ENCODE data around the gene SLC25A43. TPM values are rescaled to one million over a fixed set of nuclear protein-coding genes. Genes with fewer than 3 reads are reported as not detected.
"Not testable (repeated sequence)": the region's sequence is repeated elsewhere in the genome, so short reads cannot be mapped to it uniquely, and the experiment has no call there.

Gene SLC25A43
- polyA plus RNA-seq, 1 donor = 13.2 TPM

DNA sequence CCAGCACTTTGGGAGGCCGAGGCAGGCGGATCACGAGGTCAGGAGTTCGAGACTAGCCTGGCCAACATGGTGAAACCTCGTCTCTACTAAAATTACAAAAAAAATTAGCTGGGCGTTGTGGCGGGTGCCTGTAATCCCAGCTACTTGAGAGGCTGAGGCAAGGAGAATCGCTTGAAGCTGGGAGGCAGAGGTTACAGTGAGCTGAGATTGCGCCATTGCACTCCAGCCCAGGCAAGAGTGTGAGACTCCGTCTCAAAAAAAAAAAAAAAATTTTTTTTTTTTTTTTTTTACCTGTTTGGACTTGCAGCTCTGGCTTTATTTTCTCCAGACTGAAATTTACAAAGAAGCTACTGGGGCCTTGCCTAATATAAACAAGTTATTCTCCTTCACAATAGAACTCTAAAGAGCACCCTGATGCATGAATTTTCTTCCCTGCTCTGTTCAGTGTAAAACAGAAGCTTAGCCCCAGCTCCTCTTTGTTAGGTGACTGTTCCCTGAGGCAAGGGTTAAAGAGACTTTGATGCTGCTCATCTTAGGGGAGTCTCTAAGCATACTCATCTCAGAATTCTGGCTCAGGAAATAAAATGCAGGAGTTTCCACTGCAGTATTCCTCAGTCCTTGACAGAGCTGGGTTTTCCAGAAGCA lies 94.8 kb downstream of the SLC25A43 start:
- Histone ChIP-seq H3K4me1 (ENCODE audit: control insufficient read depth, insufficient read depth, low read length) (peaks cover 22% of the 10 kb centered on the region), H3K27ac (ENCODE audit: low read length) (peak overlapping the region; percentile 88)
- WGBS (ENCODE audit: insufficient coverage, low lambda C conversion rate) = no CpG with 5 or more reads among the region's 10 CpGs
- H3K36me3 ChIP-seq (ENCODE audit: control insufficient read depth, insufficient read depth, low read length); H3K4me3 ChIP-seq (ENCODE audit: low read length); DNase-seq; H3K27me3 ChIP-seq (ENCODE audit: control insufficient read depth, insufficient read depth, low read length); H3K9me3 ChIP-seq (ENCODE audit: control insufficient read depth, low read depth, low read length): not testable (repeated sequence)

GRCh38 chrX:119495734-119496726 lies 96.9 kb downstream of the SLC25A43 start:
- Histone ChIP-seq H3K9me3 (ENCODE audit: control insufficient read depth, low read depth, low read length) (no peaks in the 10 kb centered on the region), H3K4me3 (ENCODE audit: low read length) (no peak overlapping the region), H3K27ac (ENCODE audit: low read length) (peak overlapping the region; percentile 88), H3K36me3 (ENCODE audit: control insufficient read depth, insufficient read depth, low read length) (no peaks in the 10 kb centered on the region), H3K4me1 (ENCODE audit: control insufficient read depth, insufficient read depth, low read length) (peaks cover 31% of the 10 kb centered on the region), H3K27me3 (ENCODE audit: control insufficient read depth, insufficient read depth, low read length) (no peaks in the 10 kb centered on the region)
- WGBS (ENCODE audit: insufficient coverage, low lambda C conversion rate) = no CpG with 5 or more reads among the region's 10 CpGs
- DNase-seq = peak; percentile 62 to 78

DNA sequence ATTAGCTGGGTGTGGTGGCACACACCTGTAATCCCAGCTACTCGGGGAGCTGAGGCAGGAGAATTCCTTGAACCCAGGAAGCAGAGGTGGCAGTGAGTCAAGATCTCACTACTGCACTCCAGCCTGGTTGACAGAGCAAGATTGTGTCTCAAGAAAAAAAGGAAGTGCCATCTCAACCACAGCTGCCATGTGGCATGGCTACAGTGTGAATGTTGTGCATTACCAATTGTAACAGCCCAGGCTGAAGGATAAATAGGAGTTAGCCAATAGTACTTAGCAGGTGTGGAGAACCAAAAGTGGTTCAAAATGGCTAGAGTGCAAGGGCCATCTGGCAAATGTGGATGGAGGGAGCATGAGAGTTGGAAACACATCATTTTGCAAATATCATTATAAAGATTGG lies 98.0 kb downstream of the SLC25A43 start:
- peaks cover 36% of the 10 kb centered on the region for H3K4me1 ChIP-seq (ENCODE audit: control insufficient read depth, insufficient read depth, low read length)
- no peak overlapping the region for H3K4me3 ChIP-seq (ENCODE audit: low read length)
- peak overlapping the region; percentile 88 for H3K27ac ChIP-seq (ENCODE audit: low read length)
- no peaks in the 10 kb centered on the region for H3K27me3 ChIP-seq (ENCODE audit: control insufficient read depth, insufficient read depth, low read length)
- no peaks in the 10 kb centered on the region for H3K9me3 ChIP-seq (ENCODE audit: control insufficient read depth, low read depth, low read length)
- no peak for DNase-seq
- H3K36me3 ChIP-seq (ENCODE audit: control insufficient read depth, insufficient read depth, low read length) = no peaks in the 10 kb centered on the region
- no CpG with 5 or more reads among the region's 1 CpG for WGBS (ENCODE audit: insufficient coverage, low lambda C conversion rate)

GRCh38 chrX:119500061-119500800 lies 101.1 kb downstream of the SLC25A43 start:
- Histone ChIP-seq H3K4me3 (ENCODE audit: low read length) (no peak overlapping the region), H3K27ac (ENCODE audit: low read length) (peak overlapping the region; percentile 56), H3K4me1 (ENCODE audit: control insufficient read depth, insufficient read depth, low read length) (peaks cover 50% of the 10 kb centered on the region), H3K9me3 (ENCODE audit: control insufficient read depth, low read depth, low read length) (no peaks in the 10 kb centered on the region), H3K27me3 (ENCODE audit: control insufficient read depth, insufficient read depth, low read length) (no peaks in the 10 kb centered on the region), H3K36me3 (ENCODE audit: control insufficient read depth, insufficient read depth, low read length) (no peaks in the 10 kb centered on the region)
- whole genome bisulfite sequencing (ENCODE audit: insufficient coverage, low lambda C conversion rate) = no CpG with 5 or more reads among the region's 13 CpGs
- DNase-seq = no peak

- no peak for DNase-seq
- peak overlapping the region; percentile 95 for H3K27ac ChIP-seq (ENCODE audit: low read length)
- WGBS (ENCODE audit: insufficient coverage, low lambda C conversion rate) = no CpG with 5 or more reads among the region's 7 CpGs
Observed at GRCh38 chrX:119501511-119502148, 102.5 kb downstream of the SLC25A43 start.

GRCh38 chrX:119502727-119503483 lies 103.8 kb downstream of the SLC25A43 start:
- WGBS (ENCODE audit: insufficient coverage, low lambda C conversion rate) = no CpG with 5 or more reads among the region's 11 CpGs

More at GRCh38 chrX:119501511-119502148, 102.5 kb downstream of the SLC25A43 start:
- H3K4me3 ChIP-seq (ENCODE audit: low read length) = no peak overlapping the region
- H3K27me3 ChIP-seq (ENCODE audit: control insufficient read depth, insufficient read depth, low read length) = no peaks in the 10 kb centered on the region
- no peaks in the 10 kb centered on the region for H3K9me3 ChIP-seq (ENCODE audit: control insufficient read depth, low read depth, low read length)
- H3K36me3 ChIP-seq (ENCODE audit: control insufficient read depth, insufficient read depth, low read length) = no peaks in the 10 kb centered on the region
- peaks cover 41% of the 10 kb centered on the region for H3K4me1 ChIP-seq (ENCODE audit: control insufficient read depth, insufficient read depth, low read length)

DNA sequence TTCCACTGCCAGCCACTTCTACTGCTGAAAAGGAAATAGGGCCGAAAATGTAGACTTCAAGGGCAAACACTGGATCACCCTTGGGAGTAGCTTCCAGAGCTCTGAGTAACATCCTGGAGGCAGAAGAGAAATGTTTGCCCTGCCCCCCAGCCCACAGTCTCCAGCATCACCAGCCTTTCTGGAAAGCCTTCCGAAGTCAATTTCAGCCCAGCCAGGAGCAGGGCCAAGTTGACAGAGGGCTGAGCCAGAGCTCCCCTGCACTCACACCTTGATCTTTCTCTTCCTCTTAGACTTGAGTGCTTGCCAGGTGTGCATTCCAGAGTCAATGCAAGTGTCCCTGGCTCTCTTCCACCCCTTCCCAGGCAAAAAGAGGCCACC lies 104.3 kb downstream of the SLC25A43 start:
- WGBS (ENCODE audit: insufficient coverage, low lambda C conversion rate) = no CpG with 5 or more reads among the region's 2 CpGs
- H3K27me3 ChIP-seq (ENCODE audit: control insufficient read depth, insufficient read depth, low read length) = no peaks in the 10 kb centered on the region
- no peak overlapping the region for H3K4me3 ChIP-seq (ENCODE audit: low read length)

More at GRCh38 chrX:119502727-119503483, 103.8 kb downstream of the SLC25A43 start:
- peaks cover 45% of the 10 kb centered on the region for H3K4me1 ChIP-seq (ENCODE audit: control insufficient read depth, insufficient read depth, low read length)
- H3K36me3 ChIP-seq (ENCODE audit: control insufficient read depth, insufficient read depth, low read length) = no peaks in the 10 kb centered on the region
- H3K27me3 ChIP-seq (ENCODE audit: control insufficient read depth, insufficient read depth, low read length) = no peaks in the 10 kb centered on the region
- H3K27ac ChIP-seq (ENCODE audit: low read length) = peak overlapping the region; percentile 95
- no peaks in the 10 kb centered on the region for H3K9me3 ChIP-seq (ENCODE audit: control insufficient read depth, low read depth, low read length)
- peak; percentile 71 to 90 for DNase-seq
- H3K4me3 ChIP-seq (ENCODE audit: low read length) = no peak overlapping the region

More for the DNA sequence above, 104.3 kb downstream of the SLC25A43 start:
- peak overlapping the region; percentile 95 for H3K27ac ChIP-seq (ENCODE audit: low read length)
- no peaks in the 10 kb centered on the region for H3K36me3 ChIP-seq (ENCODE audit: control insufficient read depth, insufficient read depth, low read length)
- peaks cover 45% of the 10 kb centered on the region for H3K4me1 ChIP-seq (ENCODE audit: control insufficient read depth, insufficient read depth, low read length)
- no peak for DNase-seq
- H3K9me3 ChIP-seq (ENCODE audit: control insufficient read depth, low read depth, low read length) = no peaks in the 10 kb centered on the region
